DOHH2 (cell line): Measurements from ENCODE around the gene HIC1.
A peak's percentile ranks its signal among the peaks of the same experiment; 100 is the strongest.

Experiments used
- H3F3A ChIP-seq: fragments of 200-600 bp; sonication (generic), shearing (Covaris generic); 2 replicates; pipeline ENCODE4 v1.6.0; 2016; ENCODE audit warnings: antibody characterized with exemption, mild to moderate bottlenecking; ENCODE audit not compliant: control insufficient read depth, insufficient read depth
- H3K27ac ChIP-seq: fragments of 200-600 bp; sonication (generic); 2 replicates; pipeline ENCODE4 v1.5.1; 2014; ENCODE audit warnings: low read depth, mild to moderate bottlenecking, low read length, moderate library complexity
- H3K27me3 ChIP-seq: fragments of 200-600 bp; sonication (generic); 2 replicates; pipeline ENCODE4 v1.6.1; 2014; ENCODE audit warnings: mild to moderate bottlenecking, low read length, mixed read lengths; ENCODE audit not compliant: control insufficient read depth
- H3K36me3 ChIP-seq: fragments of 200-600 bp; sonication (generic); 2 replicates; pipeline ENCODE4 v1.6.1; 2014; ENCODE audit warnings: mild to moderate bottlenecking, low read length, moderate library complexity, mixed read lengths; ENCODE audit not compliant: control insufficient read depth
- H3K4me1 ChIP-seq: fragments of 200-600 bp; sonication (generic); 2 replicates; pipeline ENCODE4 v1.6.1; 2014; ENCODE audit warnings: mild to moderate bottlenecking, low read length, mixed read lengths; ENCODE audit not compliant: control insufficient read depth
- H3K4me2 ChIP-seq: fragments of 200-600 bp; sonication (generic); 2 replicates; pipeline ENCODE4 v1.6.0; 2014; ENCODE audit warnings: mild to moderate bottlenecking, low read length, moderate library complexity
- H3K4me3 ChIP-seq: fragments of 200-600 bp; sonication (generic); 2 replicates; pipeline ENCODE4 v1.5.1; 2014; ENCODE audit warnings: mild to moderate bottlenecking, low read length, mixed read lengths
- H3K79me2 ChIP-seq: fragments of 200-600 bp; sonication (generic); 2 replicates; pipeline ENCODE4 v1.6.1; 2014; ENCODE audit warnings: mild to moderate bottlenecking, low read length, mixed read lengths; ENCODE audit not compliant: control insufficient read depth
- H3K9me2 ChIP-seq: fragments of 200-600 bp; sonication (generic); replicated peaks from 2 replicates; pipeline ENCODE4 v1.6.1; 2014; ENCODE audit warnings: mild to moderate bottlenecking, low read length, mixed read lengths; ENCODE audit not compliant: control insufficient read depth
- H3K9me3 ChIP-seq: fragments of 200-600 bp; sonication (generic); 2 replicates; pipeline ENCODE4 v1.6.1; 2014; ENCODE audit warnings: antibody characterized with exemption, low read length, mixed read lengths; ENCODE audit not compliant: control insufficient read depth, insufficient read depth
- H4K20me1 ChIP-seq: fragments of 200-600 bp; sonication (generic); 2 replicates; pipeline ENCODE4 v1.6.0; 2014; ENCODE audit warnings: low read depth, mild to moderate bottlenecking, antibody characterized with exemption, low read length, moderate library complexity; ENCODE audit not compliant: control insufficient read depth, insufficient read depth
- EZH2phosphoT487 ChIP-seq: fragments of 200-600 bp; sonication (generic); IDR thresholded peaks from 2 replicates; pipeline ENCODE4 v1.6.1; 2017; ENCODE audit warnings: borderline replicate concordance, mild to moderate bottlenecking, antibody characterized with exemption, low read length, moderate library complexity, mixed read lengths
- TF ChIP-seq, protein P1 (sequence below): fragments of 200-600 bp; sonication (generic); IDR thresholded peaks from one replicate; pipeline ENCODE4 v1.5.1; 2014; ENCODE audit warnings: antibody characterized with exemption, mild to moderate bottlenecking, low read depth, low read length; ENCODE audit not compliant: poor library complexity, severe bottlenecking

HIC1 gene

DNA sequence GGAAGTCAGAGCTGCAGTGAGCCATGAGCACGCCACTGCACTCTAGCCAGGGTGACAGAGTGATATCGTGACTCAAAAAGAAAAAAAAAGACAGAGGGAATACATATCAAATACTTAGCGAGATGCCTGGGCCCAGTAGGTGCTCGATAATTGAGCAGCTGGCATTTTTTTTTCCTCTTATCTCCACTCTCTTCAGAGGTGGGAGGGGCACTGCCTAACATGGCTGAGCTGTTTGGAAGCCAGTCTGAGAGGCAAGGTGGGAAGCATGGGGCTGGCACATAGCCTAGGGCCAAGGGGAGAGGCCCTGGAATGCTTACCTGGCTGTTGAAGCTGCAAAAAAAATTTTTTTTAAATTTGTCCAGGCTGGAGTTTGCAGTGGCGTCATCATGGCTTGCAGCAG is 38.4 kb downstream of the HIC1 start:
- no peak overlapping the region for H3K4me2 ChIP-seq
- H3K9me2 ChIP-seq, result no peaks in the 10 kb centered on the region
- TF ChIP-seq, protein P1, sequence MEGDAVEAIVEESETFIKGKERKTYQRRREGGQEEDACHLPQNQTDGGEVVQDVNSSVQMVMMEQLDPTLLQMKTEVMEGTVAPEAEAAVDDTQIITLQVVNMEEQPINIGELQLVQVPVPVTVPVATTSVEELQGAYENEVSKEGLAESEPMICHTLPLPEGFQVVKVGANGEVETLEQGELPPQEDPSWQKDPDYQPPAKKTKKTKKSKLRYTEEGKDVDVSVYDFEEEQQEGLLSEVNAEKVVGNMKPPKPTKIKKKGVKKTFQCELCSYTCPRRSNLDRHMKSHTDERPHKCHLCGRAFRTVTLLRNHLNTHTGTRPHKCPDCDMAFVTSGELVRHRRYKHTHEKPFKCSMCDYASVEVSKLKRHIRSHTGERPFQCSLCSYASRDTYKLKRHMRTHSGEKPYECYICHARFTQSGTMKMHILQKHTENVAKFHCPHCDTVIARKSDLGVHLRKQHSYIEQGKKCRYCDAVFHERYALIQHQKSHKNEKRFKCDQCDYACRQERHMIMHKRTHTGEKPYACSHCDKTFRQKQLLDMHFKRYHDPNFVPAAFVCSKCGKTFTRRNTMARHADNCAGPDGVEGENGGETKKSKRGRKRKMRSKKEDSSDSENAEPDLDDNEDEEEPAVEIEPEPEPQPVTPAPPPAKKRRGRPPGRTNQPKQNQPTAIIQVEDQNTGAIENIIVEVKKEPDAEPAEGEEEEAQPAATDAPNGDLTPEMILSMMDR, result no peak
- no peak for TF ChIP-seq EZH2phosphoT487
- no peak overlapping the region for H3K4me3 ChIP-seq
- H3K27me3 ChIP-seq, result no peaks in the 10 kb centered on the region
- peaks cover 2% of the 10 kb centered on the region; the same call in 1 of the 2 replicates for H3F3A ChIP-seq
- no peaks in the 10 kb centered on the region for H3K9me3 ChIP-seq
- no peak overlapping the region for H3K27ac ChIP-seq
- H3K79me2 ChIP-seq, result no peaks in the 10 kb centered on the region
- H3K36me3 ChIP-seq, result peaks cover 5% of the 10 kb centered on the region; the same call in 1 of the 2 replicates
- no peaks in the 10 kb centered on the region; the same call in none of the 2 replicates for H4K20me1 ChIP-seq
- H3K4me1 ChIP-seq, result peaks cover 32% of the 10 kb centered on the region

GRCh38 chr17:2094891-2095535 is 40.1 kb downstream of the HIC1 start:
- H3K27me3 ChIP-seq, result no peaks in the 10 kb centered on the region
- no peaks in the 10 kb centered on the region for H4K20me1 ChIP-seq
- no peaks in the 10 kb centered on the region for H3K79me2 ChIP-seq
- no peak overlapping the region for H3K4me2 ChIP-seq
- H3K9me3 ChIP-seq, result no peaks in the 10 kb centered on the region
- H3K27ac ChIP-seq, result no peak overlapping the region
- no peak overlapping the region for H3K4me3 ChIP-seq
- H3K9me2 ChIP-seq, result no peaks in the 10 kb centered on the region
- H3K36me3 ChIP-seq, result no peaks in the 10 kb centered on the region
- TF ChIP-seq, protein P1, result peak; percentile 11
- TF ChIP-seq EZH2phosphoT487, result no peak
- H3F3A ChIP-seq, result 0 out of 2 replicates have a peak, but pooled peaks cover 2% of the 10 kb centered on the region
- H3K4me1 ChIP-seq, result peaks cover 16% of the 10 kb centered on the region

- H3K4me1 ChIP-seq, result peaks cover 11% of the 10 kb centered on the region
- no peaks in the 10 kb centered on the region for H3K79me2 ChIP-seq
- TF ChIP-seq, protein P1, result no peak
- no peak for TF ChIP-seq EZH2phosphoT487
- H3K9me3 ChIP-seq, result no peaks in the 10 kb centered on the region
- no peaks in the 10 kb centered on the region for H3K9me2 ChIP-seq
- H3F3A ChIP-seq, result 0 out of 2 replicates have a peak, but pooled peaks cover 2% of the 10 kb centered on the region
- H3K4me2 ChIP-seq, result no peak overlapping the region
- H3K27me3 ChIP-seq, result no peaks in the 10 kb centered on the region
- H3K4me3 ChIP-seq, result no peak overlapping the region
- no peak overlapping the region for H3K27ac ChIP-seq
- no peaks in the 10 kb centered on the region for H4K20me1 ChIP-seq
- no peaks in the 10 kb centered on the region for H3K36me3 ChIP-seq
These were observed 40.6 kb downstream of the HIC1 start for GRCh38 chr17:2095536-2095910.
